Measurements from ENCODE around the gene SLC13A5. TPM values are rescaled to one million over a fixed set of nuclear protein-coding genes. Genes with fewer than 3 reads are reported as not detected.

Gene SLC13A5
- total RNA-seq (ENCODE audit: unreplicated experiment), result not detected
- long read RNA-seq, result 0 reads

GRCh38 chr17:6713130-6713917 is at the start of gene SLC13A5:
TSS of gene SLC13A5 (minus strand) at chr17:6713369. CDS start at chr17:6713333, 36 bp downstream.
- peaks cover 22% of the 10 kb centered on the region for H3K27me3 Mint-ChIP-seq (ENCODE audit: unreplicated experiment)
- DNase-seq, result peak; percentile 70
- H3K4me3 Mint-ChIP-seq (ENCODE audit: unreplicated experiment), result peak within 1 kb of the TSS; percentile 88
- H3K9me3 Mint-ChIP-seq (ENCODE audit: unreplicated experiment), result peaks cover 8% of the 10 kb centered on the region
- no peaks in the 10 kb centered on the region for H3K4me1 Mint-ChIP-seq (ENCODE audit: low read depth, unreplicated experiment)
- H3K27ac Mint-ChIP-seq (ENCODE audit: unreplicated experiment), result no peak within 1 kb of the TSS
- peak; percentile 55 for TF ChIP-seq CTCF (IDR thresholded peaks at IDR 0.05; ENCODE audit: partially characterized antibody, unreplicated experiment)
- peaks cover 5% of the 10 kb centered on the region for H3K36me3 Mint-ChIP-seq (ENCODE audit: unreplicated experiment)

GRCh38 chr17:6761779-6762178 is 48.6 kb upstream of the SLC13A5 start:
- Mint-ChIP-seq H3K4me3 (ENCODE audit: unreplicated experiment) (no peak overlapping the region), H3K9me3 (ENCODE audit: unreplicated experiment) (no peaks in the 10 kb centered on the region), H3K36me3 (ENCODE audit: unreplicated experiment) (no peaks in the 10 kb centered on the region), H3K27me3 (ENCODE audit: unreplicated experiment) (peaks cover 2% of the 10 kb centered on the region), H3K4me1 (ENCODE audit: low read depth, unreplicated experiment) (no peaks in the 10 kb centered on the region), H3K27ac (ENCODE audit: unreplicated experiment) (no peak overlapping the region)
- no peak for DNase-seq
- no peak for TF ChIP-seq CTCF (IDR thresholded peaks at IDR 0.05; ENCODE audit: partially characterized antibody, unreplicated experiment)

DNA sequence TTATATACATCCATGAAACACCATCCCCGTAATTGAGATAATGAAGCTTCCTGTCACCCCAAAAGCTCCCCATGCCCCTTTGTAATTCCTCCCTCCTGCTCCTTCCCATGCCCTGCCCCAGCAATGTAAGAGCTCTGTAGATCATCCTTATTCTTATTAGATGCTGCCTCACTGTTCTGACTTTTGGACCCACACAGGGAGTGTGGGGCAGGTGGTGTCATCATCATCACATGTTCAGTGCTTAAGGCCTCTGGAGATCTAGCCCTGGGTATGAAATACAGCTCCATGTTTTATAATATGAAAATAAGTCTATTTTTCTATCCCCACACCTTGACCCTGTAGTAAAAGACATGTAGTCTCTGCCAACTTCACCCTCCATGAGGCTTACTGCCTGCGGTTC is 44.6 kb upstream of the SLC13A5 start:
- Mint-ChIP-seq H3K9me3 (ENCODE audit: unreplicated experiment) (no peaks in the 10 kb centered on the region), H3K27ac (ENCODE audit: unreplicated experiment) (no peak overlapping the region), H3K27me3 (ENCODE audit: unreplicated experiment) (peaks cover 2% of the 10 kb centered on the region), H3K36me3 (ENCODE audit: unreplicated experiment) (no peaks in the 10 kb centered on the region), H3K4me1 (ENCODE audit: low read depth, unreplicated experiment) (no peaks in the 10 kb centered on the region), H3K4me3 (ENCODE audit: unreplicated experiment) (no peak overlapping the region)
- DNase-seq, result no peak
- no peak for TF ChIP-seq CTCF (IDR thresholded peaks at IDR 0.05; ENCODE audit: partially characterized antibody, unreplicated experiment)

GRCh38 chr17:6756425-6757031 is 43.4 kb upstream of the SLC13A5 start:
- no peak overlapping the region for H3K27ac Mint-ChIP-seq (ENCODE audit: unreplicated experiment)
- DNase-seq, result no peak
- peaks cover 2% of the 10 kb centered on the region for H3K27me3 Mint-ChIP-seq (ENCODE audit: unreplicated experiment)
- H3K4me3 Mint-ChIP-seq (ENCODE audit: unreplicated experiment), result no peak overlapping the region
- no peaks in the 10 kb centered on the region for H3K36me3 Mint-ChIP-seq (ENCODE audit: unreplicated experiment)
- no peak for TF ChIP-seq CTCF (IDR thresholded peaks at IDR 0.05; ENCODE audit: partially characterized antibody, unreplicated experiment)
- no peaks in the 10 kb centered on the region for H3K4me1 Mint-ChIP-seq (ENCODE audit: low read depth, unreplicated experiment)
- no peaks in the 10 kb centered on the region for H3K9me3 Mint-ChIP-seq (ENCODE audit: unreplicated experiment)

DNA sequence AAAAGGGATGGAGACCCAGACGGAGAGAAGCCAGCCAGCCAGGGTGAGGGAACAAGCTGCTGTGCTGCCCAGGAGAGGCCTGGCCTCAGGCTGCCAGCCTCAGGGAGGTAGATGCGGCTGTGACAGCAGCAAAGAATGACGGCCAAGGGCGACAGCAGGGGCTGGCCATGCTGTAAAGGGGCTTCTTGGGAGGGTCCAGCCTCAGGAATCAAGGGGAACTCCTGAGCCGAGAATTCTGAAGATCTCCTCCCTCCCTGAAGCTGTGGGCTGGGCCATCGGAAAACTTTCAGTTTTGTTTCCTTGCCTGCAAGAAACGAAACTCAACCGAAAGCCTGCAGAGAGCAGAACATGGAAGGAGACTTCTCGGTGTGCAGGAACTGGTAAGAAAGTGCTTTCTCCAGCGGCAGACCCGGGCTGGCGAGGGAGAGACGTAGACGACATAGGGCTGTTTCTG is 42.6 kb upstream of the SLC13A5 start, which contains the start of gene XAF1:
Gene XAF1, plus strand, starts transcription at position 316 of the 454 bp plus-strand sequence. Its CDS starts 33 bp downstream, at position 349.
- TF ChIP-seq CTCF (IDR thresholded peaks at IDR 0.05; ENCODE audit: partially characterized antibody, unreplicated experiment), result no peak
- Mint-ChIP-seq H3K4me1 (ENCODE audit: low read depth, unreplicated experiment) (no peaks in the 10 kb centered on the region), H3K36me3 (ENCODE audit: unreplicated experiment) (no peaks in the 10 kb centered on the region), H3K4me3 (ENCODE audit: unreplicated experiment) (no peak within 1 kb of the TSS), H3K27ac (ENCODE audit: unreplicated experiment) (no peak within 1 kb of the TSS), H3K27me3 (ENCODE audit: unreplicated experiment) (peaks cover 2% of the 10 kb centered on the region), H3K9me3 (ENCODE audit: unreplicated experiment) (no peaks in the 10 kb centered on the region)
- no peak for DNase-seq

Measured in glutamatergic neuron (in vitro differentiated cells).